Activated naive CD4-positive, alpha-beta T cell treated with Interleukin-2 at 50 U/mL for 16 hours (primary cell): ENCODE results near the gene LARP4B.

Source experiments
- DNase-seq: peaks from one replicate; pipeline ENCODE4 v3.0.0-alpha.2; 2020

The LARP4B gene

DNA sequence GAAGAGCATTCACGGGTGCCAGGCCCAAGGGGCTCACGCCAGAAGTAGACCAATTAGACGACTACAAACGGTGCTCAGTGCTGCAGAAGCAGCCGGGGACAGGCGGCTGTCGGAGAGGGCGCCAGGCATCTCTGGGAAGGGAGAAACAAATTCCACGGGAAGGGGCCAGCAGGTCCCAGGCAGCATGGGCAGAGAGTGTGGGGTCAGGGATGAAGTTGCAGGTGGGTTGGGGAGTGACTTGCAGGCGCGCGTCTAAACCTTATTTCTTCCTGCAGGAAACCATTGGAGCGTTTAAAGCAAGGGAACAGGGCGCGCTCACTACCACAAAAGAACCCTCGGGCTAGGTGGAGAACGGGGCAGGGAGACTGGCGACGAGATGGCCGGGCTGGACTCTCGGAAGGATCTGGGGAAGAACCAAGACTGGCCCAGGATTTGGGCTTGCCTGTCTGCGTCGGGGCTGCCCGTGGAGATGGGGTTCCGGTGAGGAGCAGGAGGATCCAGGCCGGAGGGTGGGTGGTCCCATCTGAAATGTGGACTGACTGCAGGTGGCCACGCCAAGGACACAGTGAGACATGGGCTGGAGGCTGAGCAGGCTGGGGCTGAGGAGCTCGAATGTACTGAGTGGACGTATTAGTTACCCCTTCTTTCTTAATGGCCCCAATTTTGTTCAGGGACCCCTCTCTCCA lies 125.7 kb downstream of the LARP4B start:
- no peak for DNase-seq

GRCh38 chr10:804787-805619 lies 126.5 kb downstream of the LARP4B start:
- DNase-seq = no peak

- DNase-seq = no peak
Measured at GRCh38 chr10:804191-804781, 127.2 kb downstream of the LARP4B start.

GRCh38 chr10:803041-803741 lies 128.3 kb downstream of the LARP4B start:
- DNase-seq = no peak

DNA sequence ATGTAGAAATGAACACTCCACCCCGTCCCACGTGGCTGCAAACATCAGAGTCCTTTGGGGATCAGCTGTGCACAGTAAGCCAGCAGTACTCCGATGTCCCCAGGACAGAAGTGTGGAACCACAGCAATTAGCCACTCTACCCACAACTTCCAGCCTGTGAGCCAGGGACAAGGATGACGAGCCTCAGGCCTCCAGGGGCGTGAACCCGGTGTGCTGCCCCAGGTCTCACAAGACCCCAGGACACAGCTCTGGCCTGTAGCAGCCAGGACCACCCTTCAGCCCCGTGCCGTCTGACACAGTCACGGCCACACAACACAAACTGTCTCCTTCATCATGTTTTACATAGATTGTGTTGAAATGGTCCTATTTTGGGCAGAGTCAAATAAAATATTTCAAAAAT lies 129.0 kb downstream of the LARP4B start:
- DNase-seq = no peak

DNA sequence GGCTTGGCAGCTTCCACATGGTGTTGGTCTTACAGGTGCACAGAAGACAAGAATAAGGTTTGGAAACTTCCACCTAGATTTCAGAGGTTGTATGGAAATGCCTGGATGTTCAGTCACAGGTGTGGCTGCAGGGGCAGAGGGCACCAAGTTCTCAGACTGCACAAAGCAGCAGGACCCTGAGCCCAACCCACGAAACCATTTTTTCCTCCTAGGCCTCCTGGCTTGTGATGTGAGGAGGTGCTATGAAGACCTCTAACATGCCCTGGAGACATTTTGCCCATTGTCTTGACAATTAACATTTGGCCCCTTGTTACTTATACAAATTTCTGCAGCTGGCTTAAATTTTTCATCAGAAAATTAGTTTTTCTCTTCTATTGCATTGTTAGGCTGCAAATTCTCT lies 134.3 kb downstream of the LARP4B start:
- DNase-seq = no peak

DNA sequence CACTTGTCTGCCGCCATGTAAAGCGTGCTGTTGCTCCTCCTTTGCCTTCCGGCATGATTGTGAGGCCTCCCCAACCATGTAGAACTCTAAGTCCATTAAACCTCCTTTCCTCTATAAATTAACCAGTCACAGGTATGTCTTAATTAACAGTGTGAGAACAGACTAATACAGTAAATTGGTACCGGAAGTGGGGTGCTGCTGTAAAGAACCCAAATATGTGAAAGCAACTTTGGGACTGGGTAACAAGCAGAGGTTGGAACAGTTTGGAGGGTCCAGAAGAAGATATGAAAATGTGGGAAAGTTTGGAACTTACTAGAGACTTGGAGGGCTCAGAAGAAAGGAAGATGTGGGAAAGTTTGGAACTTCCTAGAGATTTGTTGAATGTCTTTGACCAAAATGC lies 135.3 kb downstream of the LARP4B start:
- DNase-seq = no peak

- no peak for DNase-seq
Measured at GRCh38 chr10:794382-794956, 137.0 kb downstream of the LARP4B start.

- DNase-seq = no peak
Measured at GRCh38 chr10:792792-793100, 138.8 kb downstream of the LARP4B start.

GRCh38 chr10:792083-792791 lies 139.3 kb downstream of the LARP4B start:
- DNase-seq = no peak

GRCh38 chr10:791639-792038 lies 139.9 kb downstream of the LARP4B start:
- DNase-seq = no peak

DNA sequence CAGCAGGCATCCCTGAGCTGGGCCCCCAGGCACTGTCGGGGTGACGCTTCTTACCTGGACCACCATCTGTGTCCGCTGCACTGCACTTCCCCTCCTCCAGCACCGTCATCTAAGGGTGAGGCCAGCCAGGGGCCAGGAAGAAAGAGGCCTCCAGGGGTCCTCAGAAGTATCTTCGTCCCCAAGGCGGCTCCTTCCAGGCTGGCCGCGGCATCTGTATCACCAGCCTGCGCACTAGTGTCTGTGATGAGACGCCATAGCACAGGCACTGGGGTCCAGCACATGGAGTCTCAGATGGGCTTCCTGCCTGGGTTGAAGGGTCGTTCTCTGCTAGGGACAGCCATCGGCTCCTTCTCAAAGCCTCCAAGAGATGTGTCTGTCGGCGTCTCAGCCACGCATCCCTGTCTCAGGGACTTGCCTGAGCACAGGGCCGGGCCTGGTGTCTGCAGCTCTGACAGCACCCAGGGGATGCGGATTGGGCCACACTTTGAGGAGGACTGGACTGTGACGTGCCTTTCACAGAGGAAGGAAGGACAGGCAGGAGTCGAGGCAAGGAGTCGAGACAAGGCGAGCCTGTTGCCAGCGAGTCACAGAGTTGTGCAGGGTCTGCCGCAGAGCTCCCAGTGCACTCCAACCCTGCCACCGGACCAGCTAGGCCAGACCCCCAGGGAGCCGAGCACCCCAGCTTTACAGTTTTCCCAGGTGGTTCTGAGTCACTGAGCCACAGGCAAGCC lies 140.5 kb downstream of the LARP4B start:
- no peak for DNase-seq

DNA sequence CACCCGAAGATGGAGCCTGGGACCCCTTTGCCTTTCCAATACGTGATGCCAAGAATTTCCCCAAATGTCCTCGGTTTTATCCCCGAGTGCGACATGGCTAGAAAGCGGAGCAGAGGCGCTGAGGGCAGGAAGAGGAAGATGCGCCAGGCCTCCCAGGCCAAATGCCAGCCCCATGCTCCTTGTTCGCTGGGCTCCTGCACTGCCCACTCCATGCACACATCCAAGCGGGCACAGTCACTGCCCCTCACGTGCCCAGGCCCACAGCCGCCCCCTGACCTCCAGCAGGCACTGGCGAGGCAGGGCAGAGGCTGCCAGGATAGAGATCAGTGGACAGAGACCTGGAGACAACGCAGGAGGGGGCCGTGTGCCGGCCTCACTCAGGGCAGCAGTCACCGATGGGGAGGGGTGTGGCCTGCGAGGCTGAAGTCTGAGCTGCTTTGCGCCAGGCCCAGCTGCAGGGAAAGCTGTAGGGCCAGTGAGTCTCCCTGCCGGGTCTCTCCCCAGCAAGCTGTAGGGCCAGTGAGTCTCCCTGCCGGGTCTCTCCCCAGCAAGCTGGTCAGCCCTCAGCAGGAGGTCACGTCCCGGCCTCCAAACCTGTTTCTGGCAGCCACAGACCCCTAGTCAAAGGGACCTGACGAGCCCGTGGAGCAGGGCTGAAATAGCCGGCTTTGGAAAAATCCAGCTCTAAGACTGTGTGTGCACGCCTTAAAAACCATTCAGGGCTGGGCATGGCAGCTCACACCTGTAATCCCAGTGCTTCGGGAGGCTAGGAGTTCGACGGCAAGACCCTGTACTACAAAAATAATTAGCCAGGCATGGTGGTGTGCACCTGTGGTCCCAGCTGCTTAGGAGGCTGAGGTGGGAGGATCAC lies 141.4 kb downstream of the LARP4B start:
- DNase-seq = no peak

DNA sequence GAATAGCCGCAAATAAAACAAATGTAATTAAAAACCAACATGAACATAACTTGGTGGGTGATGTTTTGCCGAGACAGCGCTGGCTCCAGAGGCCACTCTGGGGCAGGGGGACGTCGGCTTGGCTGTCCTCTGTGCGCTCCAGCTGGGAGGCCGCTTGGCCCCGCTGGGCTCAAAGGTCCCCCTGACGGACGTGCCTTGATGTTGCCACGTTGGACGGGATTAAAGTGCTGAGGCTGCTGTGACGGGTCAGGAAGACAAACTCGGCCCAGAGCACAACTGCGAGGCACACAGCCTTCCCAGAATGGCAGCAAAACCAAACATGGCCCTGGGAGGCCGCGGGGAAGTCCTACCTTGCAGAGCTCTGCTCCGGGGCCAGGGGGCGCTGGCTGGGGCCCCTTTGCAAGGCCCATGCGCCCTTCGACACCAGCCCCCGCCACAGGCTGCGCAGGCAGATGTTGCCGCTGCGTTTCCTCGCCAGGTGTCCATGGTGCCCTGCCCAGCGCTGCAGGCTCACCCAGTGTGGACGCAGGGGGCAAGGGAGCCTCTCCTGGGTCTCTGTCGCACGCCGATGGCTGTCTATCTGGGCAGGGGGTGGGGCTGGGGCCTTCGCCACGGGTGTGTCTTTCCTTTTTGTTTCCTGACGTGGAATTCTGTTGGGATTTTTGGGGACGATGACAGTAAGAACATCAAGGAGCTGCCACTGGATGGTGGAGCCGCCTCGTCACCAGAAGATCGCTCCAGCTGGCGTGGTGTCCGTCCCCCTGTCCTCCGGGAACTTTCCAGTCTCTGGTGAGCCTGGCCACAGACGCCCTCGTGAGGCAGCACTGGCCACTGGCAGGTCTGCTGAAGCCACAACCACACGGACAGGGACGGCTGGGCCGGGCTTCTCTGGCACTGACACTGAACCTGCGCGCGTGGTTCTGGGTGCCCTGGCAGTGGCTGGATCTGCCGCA lies 142.4 kb downstream of the LARP4B start:
- peak; percentile 14 for DNase-seq

- DNase-seq = no peak
Measured at GRCh38 chr10:787933-788651, 143.4 kb downstream of the LARP4B start.

DNA sequence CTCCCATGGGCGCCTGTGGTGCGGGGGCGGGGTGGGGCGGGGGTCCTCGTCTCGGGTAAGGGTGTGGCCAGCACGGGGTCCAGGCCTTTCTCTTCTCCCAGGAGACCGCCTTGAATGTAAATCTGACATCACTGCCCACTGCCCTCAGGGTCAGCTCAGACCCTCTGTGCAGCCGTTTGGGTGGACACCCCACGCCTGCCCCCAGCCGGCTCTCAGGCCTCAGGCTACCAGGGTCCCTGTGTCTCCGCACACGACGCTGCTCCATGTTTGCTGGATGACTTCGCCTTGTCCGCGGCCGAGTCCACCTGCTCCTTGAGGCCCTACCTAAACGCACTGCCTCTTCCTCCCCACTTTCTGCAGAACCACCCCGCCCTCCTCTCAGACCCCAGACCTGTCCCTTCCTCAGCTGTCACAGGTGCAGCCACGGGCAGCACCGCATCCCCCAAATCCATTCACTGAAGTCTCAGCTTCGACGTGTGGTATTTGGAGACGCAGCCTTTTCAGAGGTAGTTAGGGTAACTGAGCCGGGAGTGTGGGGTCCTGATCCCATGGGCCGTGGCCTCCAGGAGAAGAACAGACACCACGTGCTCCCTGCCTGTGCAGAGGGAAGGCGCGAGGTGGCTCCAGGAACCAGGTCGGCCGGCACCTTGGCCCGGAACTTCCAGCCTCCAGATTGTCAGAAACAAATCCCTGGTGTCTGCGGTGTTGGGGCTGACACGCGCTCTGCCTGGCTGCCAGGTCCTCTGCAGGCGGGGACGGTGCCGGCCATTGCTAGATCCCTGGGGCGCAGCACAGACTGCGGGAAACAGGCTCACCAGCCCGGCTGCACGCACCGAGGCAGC lies 144.7 kb downstream of the LARP4B start:
- no peak for DNase-seq

DNA sequence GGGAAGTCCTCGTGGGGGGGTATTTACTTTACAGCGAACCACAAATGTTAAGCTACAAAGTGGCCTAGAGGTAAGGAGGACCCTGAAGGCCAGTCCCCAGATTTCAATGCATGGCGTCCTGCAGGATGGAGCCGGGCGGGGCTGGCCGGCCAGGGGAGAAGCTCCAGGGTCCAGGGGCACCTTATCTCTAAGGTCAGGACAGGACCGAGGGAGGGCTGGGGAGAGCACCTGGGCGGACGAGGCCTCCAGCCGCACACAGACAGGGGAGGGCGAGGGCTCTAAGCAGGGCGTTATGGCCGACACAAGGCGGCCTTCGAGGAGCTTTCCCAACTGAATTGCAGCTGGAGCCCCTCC lies 145.7 kb downstream of the LARP4B start:
- DNase-seq = no peak
